HFFc6 (cell line): ENCODE measurements around the gene CDH15. TPM values are rescaled to one million over a fixed set of nuclear protein-coding genes. Genes with fewer than 3 reads are reported as not detected.
A peak's percentile ranks its signal among the peaks of the same experiment; 100 is the strongest.

Source experiments
- DNase-seq: peaks from one replicate; pipeline ENCODE4 v3.0.0-alpha.2; 2018
- H3K27ac Mint-ChIP-seq: 2 replicates; pipeline ENCODE4 v1.8.0; 2020; ENCODE audit warnings: mild to moderate bottlenecking, mixed read lengths
- H3K27me3 Mint-ChIP-seq: 2 replicates; pipeline ENCODE4 v1.8.0; 2021; ENCODE audit warnings: mild to moderate bottlenecking, moderate library complexity, mixed read lengths; ENCODE audit not compliant: insufficient read depth
- H3K36me3 Mint-ChIP-seq: 2 replicates; pipeline ENCODE4 v1.8.0; 2021; ENCODE audit warnings: low read depth, mixed read lengths
- H3K4me1 Mint-ChIP-seq: 2 replicates; pipeline ENCODE4 v1.8.0; 2020; ENCODE audit warnings: low read depth, mixed read lengths
- H3K4me3 Mint-ChIP-seq: 2 replicates; pipeline ENCODE4 v1.8.0; 2020; ENCODE audit warnings: mild to moderate bottlenecking, moderate library complexity, mixed read lengths
- H3K9me3 Mint-ChIP-seq: 2 replicates; pipeline ENCODE4 v1.8.0; 2020; ENCODE audit warnings: mild to moderate bottlenecking, mixed read lengths
- total RNA-seq, 6 experiments: library from RNA; stranded (reverse); fragmentation: NEBNext Ultra II Directional; extraction: Animal tissue kit (Norgen Biotek cat#: 25700); gene quantifications; 2 replicates in 1 of 6; 3 replicates in 5 of 6; pipeline ENCODE4 v1.2.3, GENCODE V29; 2021
- TF ChIP-seq, protein P1 (sequence below): fragments of 200-600 bp; sonication (generic); IDR thresholded peaks from 2 replicates; pipeline ENCODE4 v1.5.0; 2021; ENCODE audit warnings: antibody characterized with exemption, mild to moderate bottlenecking

CDH15 gene
- total RNA-seq, 6 experiments from 2014 or later = 0.05 to 0.07 TPM; not detected in 4

DNA sequence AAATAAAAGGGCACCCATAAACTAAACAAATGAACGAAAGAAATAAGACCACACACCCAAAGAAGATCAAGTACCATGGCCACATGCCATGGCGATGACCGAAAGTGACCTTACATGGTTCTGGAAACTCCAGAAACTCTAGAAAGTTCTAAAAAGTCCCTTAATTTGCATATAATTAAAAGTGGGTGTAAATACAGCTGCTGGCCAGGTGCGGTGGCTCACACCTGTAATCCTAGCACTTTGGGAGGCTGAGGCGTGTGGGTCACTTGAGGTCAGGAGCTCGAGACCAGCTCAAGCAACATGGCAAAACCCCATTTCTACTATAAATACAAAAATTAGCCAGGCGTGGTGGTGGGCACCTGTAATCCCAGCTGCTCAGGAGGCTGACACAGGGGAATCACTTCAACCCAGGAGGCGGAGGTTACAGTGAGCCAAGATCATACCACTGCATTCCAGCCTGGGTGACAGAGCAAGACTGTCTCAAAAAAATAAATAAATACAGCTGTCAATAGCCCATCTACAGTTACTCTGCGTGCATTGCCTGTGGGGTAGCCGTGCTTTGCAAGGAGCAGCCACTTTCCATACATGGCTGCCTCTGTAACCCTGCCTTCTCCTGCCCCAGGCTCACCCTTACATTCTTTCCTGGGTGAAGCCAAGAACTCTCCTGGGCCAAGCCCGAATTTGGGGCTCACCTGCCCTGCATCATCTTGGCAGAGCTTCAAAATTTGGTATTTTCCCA, 38.8 kb downstream of the CDH15 start:
- Mint-ChIP-seq H3K36me3 (no peaks in the 10 kb centered on the region), H3K27me3 (peaks cover 13% of the 10 kb centered on the region), H3K9me3 (no peaks in the 10 kb centered on the region), H3K27ac (no peak overlapping the region), H3K4me3 (no peak overlapping the region), H3K4me1 (peaks cover 20% of the 10 kb centered on the region)
- TF ChIP-seq, protein P1, sequence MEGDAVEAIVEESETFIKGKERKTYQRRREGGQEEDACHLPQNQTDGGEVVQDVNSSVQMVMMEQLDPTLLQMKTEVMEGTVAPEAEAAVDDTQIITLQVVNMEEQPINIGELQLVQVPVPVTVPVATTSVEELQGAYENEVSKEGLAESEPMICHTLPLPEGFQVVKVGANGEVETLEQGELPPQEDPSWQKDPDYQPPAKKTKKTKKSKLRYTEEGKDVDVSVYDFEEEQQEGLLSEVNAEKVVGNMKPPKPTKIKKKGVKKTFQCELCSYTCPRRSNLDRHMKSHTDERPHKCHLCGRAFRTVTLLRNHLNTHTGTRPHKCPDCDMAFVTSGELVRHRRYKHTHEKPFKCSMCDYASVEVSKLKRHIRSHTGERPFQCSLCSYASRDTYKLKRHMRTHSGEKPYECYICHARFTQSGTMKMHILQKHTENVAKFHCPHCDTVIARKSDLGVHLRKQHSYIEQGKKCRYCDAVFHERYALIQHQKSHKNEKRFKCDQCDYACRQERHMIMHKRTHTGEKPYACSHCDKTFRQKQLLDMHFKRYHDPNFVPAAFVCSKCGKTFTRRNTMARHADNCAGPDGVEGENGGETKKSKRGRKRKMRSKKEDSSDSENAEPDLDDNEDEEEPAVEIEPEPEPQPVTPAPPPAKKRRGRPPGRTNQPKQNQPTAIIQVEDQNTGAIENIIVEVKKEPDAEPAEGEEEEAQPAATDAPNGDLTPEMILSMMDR = no peak
- no peak for DNase-seq

DNA sequence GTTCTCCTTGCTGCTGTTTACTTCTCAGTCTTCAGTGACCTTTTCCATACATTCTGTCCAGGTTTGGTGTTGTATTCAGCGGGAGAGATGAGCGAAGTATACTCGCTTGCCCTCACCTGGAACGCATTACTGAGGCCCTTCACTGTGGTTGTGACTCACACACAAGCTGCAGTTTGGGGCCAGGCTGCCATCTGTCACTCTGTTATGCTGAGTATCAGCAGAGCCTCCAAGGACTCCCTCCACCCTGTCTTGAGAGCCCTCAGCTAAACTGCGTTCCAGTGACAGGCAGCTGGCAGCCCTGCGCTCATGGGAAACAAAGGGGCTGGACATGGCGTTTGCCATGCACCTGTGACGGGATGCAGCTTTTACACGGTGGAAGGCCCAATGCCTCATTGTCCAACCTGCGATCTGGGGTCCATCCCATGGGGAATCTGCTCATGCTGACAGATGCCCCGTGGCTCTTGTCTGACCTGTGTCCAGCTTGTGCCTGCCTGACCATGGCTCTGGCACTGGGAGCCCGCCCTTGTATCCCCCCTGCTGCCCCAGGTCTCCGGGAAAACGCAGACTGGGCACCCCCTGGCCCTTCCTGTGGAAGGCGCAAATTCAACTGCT, 39.5 kb downstream of the CDH15 start:
- Mint-ChIP-seq H3K9me3 (no peaks in the 10 kb centered on the region), H3K4me1 (peaks cover 20% of the 10 kb centered on the region), H3K27ac (no peak overlapping the region), H3K4me3 (no peak overlapping the region), H3K36me3 (no peaks in the 10 kb centered on the region), H3K27me3 (peaks cover 12% of the 10 kb centered on the region)
- no peak for DNase-seq
- TF ChIP-seq, protein P1 = no peak

DNA sequence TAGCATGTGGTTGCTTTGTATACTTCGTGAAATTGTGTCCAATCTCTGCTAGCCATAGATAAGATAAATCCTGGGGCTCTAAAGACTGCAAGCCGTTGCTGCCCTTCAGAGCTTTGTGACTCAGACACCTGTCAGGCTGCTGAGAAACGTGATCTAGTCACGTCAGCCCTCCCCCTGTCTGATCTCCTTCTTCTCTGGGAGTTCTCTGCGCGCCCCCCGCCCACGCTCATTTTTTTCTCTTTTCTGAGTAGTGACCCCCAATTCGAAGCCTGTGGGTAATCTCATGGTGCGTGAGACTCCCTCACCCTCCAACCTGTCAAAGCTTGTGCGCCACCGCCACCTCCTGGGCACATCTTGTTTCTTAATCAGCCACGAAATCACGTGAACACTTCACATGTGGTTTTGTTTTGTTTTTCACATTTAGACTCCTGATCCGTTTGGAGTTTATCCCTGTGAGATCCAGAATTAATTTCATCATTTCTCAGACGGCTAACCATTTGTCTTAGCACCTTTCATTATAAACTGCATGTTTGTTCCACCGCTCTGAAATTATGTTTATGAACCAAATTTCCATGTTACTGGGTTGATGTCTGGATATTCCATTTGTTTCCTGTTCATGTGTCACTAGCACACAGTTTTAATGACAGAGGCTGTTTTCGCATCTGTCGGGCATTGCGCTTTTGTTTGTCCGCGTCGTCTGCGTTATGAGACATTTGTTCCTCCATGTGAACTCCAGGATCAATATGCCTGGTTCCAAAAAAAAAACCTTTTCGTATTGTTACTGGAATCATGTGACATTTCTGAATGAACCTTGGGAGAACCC, 45.0 kb downstream of the CDH15 start:
- H3K36me3 Mint-ChIP-seq = peaks cover 14% of the 10 kb centered on the region
- peak overlapping the region; percentile 84 for H3K4me3 Mint-ChIP-seq
- H3K27me3 Mint-ChIP-seq = peaks cover under 1% of the 10 kb centered on the region; the same call in 1 of the 2 replicates
- peaks cover 30% of the 10 kb centered on the region for H3K4me1 Mint-ChIP-seq
- TF ChIP-seq, protein P1 = peak; percentile 80
- peak overlapping the region; percentile 88 for H3K27ac Mint-ChIP-seq
- H3K9me3 Mint-ChIP-seq = no peaks in the 10 kb centered on the region
- DNase-seq = peak; percentile 59

DNA sequence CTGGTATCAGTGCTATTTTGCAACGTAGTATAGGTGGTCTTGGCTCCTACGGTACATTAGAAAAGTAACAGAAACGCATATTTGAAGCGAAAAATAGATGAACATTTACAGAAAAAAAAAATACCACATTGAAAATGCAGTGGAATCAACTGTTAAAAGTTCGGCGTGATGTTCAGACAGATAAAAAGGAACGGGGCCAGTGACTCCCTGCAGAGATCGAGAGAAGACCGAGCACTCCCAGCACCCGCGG, 45.5 kb downstream of the CDH15 start:
- H3K27ac Mint-ChIP-seq = peak overlapping the region; percentile 88
- TF ChIP-seq, protein P1 = no peak
- H3K4me3 Mint-ChIP-seq = peak overlapping the region; percentile 84

DNA sequence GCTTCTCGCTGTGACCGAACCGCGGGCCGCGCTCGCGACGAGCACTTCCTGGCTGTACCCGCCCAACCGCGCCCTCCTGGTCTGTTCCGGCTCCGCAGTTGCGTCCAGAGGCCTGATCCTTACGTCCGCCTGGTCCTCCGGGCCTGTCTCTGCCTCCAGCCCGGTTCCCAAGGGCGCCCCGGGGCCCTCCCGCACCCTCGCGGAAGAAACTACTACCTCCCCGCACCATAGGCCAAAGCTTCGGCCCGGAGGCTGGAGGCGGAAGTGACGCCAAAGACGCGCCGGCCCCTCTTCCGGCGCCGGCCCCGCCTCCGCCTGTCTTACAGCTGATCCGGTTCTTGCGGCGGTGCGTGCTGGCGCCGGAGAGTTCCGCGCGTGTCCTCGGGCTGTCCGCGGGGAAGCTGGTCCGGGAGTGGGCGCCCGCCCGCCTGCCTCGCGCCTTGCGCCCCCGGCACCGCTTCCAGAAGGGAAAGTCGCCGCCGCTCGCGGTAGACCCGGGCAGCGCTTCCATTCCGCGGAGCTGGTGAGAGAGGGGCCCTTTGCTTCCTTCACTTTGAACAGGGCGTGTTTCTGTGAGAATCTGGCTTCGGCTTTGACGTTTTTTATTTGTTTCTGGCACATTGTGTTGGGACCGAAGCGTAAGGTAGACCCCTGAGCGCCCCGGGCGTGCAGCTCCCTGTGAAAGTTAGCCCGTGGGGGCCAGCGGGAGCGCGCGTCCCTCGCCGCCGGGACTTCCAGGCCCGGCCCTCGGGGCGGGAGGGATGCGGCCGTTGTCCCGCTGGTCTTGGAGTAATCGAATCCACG, 46.0 kb downstream of the CDH15 start, which contains the start of gene ZNF778:
ZNF778 (plus strand) TSS at position 316 of the 804 bp plus-strand sequence. CDS start 3,425 bp downstream, outside the sequence.
- Mint-ChIP-seq H3K4me3 (peak within 1 kb of the TSS; percentile 84), H3K27ac (peak within 1 kb of the TSS; percentile 88), H3K27me3 (peaks cover 2% of the 10 kb centered on the region; the same call in 1 of the 2 replicates), H3K36me3 (peaks cover 25% of the 10 kb centered on the region), H3K9me3 (no peaks in the 10 kb centered on the region), H3K4me1 (peaks cover 30% of the 10 kb centered on the region)
- TF ChIP-seq, protein P1 = no peak
- DNase-seq = peak; percentile 69

More for the DNA sequence above, 45.5 kb downstream of the CDH15 start:
- Mint-ChIP-seq H3K9me3 (no peaks in the 10 kb centered on the region), H3K4me1 (peaks cover 30% of the 10 kb centered on the region), H3K27me3 (peaks cover 2% of the 10 kb centered on the region; the same call in 1 of the 2 replicates), H3K36me3 (peaks cover 20% of the 10 kb centered on the region)
- DNase-seq = no peak
